GM18511 (cell line): ENCODE data around the gene PSORS1C2.
"Not testable (repeated sequence)": the region's sequence is repeated elsewhere in the genome, so short reads cannot be mapped to it uniquely, and the experiment has no call there.

Experiments
- ATAC-seq: cut with Tn5 transposase; IDR thresholded peaks from one replicate; pipeline ENCODE4 v1.9.1; 2021; ENCODE audit warnings: mild to moderate bottlenecking, moderate library complexity; ENCODE audit not compliant: unreplicated experiment

The PSORS1C2 gene

DNA sequence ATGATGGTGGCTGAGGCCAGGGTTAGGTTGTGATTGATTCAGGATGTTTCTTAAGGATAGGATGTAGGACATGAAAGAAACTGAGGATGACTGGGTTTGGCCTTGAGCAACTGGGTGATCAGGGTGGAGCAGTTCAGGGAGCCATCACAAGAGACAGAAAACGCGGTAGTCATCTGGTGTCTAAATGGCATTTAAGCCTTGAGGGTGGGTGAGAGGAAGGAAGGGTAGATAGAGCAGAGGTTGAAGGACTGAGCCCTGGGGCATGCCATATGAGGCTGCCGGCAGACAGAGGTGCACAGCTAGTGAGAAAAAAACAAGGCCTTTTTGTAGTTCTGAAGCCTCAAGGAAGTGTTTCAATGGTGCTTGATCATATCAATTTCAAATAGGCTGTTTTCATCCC lies 29.7 kb upstream of the PSORS1C2 start:
- no peak for ATAC-seq

DNA sequence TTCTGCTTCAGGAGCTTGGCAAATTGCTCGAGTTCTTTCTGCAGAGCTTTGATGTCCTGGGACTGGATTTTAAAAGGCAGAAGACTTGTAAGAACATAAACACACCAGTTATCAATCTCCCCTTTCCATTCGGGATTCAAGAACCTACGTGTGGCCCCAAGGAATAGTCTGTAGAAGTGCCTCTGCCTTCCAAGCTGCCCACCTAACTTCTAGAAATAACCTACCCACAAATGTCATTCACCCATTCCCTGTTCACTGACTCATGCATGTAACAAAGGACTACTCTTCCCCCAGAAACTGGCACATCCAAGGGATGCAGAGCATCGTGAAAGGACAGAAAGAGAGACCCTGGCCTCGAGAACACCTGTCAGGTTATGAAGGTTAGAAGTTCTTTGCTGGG lies 27.1 kb upstream of the PSORS1C2 start:
- no peak for ATAC-seq

DNA sequence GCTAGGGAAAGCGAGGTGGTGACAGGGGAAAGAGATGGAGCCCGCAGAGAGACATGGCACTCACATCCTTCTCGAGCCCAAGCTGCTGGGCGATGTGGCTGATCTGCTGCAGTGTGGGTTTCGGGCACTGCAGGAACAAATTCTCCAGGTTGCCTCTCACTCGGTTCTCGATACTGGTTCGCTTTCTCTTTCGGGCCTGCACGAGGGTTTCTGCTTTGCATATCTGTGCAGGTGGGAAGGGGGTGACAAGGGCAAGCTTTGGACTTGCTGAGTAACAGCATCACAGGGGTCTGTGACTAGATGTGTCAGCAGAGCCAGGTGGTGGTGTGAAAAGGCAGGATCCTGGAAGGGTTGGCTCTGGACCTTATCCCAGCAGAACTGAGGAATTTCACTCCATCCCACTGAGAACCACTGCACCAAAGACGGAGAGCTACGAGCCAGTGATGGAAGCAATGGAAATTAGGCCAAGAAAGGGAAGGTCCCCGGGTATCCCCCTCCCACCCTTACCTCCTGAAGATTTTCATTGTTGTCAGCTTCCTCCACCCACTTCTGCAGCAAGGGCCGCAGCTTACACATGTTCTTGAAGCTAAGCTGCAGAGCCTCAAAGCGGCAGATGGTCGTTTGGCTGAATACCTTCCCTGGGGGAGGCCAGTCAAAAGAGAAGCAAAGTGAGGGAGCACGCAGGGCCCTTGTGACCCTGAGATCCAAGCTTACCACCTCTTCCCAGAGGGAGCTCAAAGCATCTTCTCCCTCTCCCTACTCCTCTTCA lies 26.4 kb upstream of the PSORS1C2 start:
- ATAC-seq: peak; percentile 91

DNA sequence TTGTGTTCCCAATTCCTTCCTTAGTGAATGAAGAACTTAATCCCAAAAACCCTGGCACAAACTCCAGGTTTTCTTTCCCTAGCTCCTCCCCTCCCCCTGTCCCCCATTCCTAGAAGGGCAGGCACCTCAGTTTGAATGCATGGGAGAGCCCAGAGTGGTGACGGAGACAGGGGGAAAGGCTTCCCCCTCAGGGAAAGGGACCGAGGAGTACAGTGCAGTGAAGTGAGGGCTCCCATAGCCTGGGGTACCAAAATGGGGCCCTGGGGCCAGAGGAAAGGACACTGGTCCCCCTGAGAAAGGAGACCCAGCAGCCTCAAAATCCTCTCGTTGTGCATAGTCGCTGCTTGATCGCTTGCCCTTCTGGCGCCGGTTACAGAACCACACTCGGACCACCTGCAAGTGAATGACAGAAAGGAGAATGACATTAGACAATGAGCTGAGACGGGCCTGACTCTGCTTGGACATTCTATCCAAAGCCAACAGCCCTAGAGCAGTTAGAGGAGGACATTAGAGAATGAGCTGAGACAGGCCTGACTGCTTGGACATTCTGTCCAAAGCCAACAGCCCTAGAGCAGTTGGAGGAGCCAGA lies 25.7 kb upstream of the PSORS1C2 start:
- ATAC-seq: not testable (repeated sequence)

DNA sequence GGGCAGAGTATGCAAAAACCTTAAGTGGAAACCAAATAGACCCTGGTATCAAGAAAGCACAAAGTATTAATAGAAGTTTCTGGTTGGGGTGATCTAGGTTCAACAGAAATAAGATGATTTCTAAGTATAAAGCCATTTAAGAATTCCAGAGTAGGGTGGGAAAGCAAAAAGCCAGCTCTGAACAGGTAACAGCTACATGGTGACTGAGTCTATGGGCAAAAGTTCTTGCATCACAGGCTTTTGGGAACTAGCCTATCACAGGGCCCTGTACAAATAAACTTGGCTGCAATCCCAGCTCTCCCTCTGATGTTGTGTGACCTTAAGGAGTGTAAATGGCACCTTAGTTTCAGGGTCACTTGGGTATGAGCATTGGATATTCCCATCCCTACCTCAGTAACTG lies 25.1 kb upstream of the PSORS1C2 start:
- ATAC-seq: no peak

DNA sequence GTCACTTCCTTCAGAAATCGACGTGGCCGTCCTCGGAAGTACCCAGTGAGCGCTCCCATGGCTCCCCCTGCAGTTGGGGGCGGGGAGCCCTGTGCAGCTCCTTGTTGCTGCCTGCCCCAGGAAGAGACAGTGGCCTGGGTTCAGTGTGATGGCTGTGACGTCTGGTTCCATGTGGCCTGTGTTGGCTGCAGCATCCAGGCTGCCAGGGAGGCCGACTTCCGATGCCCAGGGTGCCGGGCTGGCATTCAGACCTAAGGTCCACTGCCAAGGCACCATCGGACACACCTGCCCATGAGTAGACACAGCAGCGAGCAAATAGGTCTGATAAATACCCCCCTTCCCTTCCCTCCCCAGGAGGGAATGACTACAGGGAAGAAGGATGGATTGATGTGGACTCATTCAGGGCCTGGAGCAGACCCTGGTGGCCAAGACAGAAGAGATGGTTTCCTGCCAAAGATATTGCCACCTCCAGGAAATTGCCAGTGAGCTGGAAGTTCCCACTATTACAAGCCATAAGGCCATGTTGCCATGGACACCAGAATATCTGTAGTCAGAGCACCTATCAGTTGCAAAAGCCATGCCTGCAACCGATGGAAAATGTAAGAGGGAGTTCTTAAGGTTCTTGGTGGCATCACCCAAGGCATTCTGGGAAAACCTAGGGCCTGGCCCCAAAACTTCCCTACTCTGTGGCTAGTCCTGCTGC lies 23.7 kb upstream of the PSORS1C2 start:
- ATAC-seq: no peak

DNA sequence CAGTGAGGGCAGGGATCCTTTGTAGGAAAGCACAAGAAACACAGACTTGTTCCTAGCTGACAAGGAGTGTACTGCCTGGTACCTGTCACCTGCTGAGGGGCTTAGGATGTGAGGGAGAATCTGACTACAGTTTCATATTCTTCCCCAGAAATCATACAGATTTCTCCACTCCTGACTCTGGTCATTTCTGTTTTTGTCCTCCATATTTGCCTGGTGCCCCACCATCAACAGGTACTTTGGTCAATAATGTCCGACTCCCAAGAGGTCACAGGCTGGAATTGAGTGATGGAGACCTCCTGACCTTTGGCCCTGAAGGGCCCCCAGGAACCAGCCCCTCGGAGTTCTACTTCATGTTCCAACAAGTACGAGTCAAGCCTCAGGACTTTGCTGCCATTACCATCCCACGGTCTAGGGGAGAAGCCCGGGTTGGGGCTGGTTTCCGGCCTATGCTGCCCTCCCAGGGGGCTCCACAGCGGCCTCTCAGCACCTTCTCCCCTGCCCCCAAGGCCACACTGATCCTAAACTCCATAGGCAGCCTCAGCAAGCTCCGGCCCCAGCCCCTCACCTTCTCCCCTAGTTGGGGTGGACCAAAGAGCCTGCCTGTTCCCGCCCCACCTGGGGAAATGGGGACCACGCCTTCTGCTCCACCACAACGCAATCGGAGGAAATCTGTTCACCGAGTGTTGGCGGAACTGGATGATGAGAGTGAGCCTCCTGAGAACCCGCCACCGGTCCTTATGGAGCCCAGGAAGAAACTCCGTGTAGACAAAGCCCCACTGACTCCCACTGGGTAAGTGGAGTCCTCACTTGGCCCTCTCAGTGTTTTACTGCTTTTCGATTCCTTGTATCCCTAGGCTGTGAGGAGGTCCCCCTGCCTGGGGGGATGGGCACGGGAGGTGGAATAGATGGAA lies 22.6 kb upstream of the PSORS1C2 start:
- no peak for ATAC-seq

DNA sequence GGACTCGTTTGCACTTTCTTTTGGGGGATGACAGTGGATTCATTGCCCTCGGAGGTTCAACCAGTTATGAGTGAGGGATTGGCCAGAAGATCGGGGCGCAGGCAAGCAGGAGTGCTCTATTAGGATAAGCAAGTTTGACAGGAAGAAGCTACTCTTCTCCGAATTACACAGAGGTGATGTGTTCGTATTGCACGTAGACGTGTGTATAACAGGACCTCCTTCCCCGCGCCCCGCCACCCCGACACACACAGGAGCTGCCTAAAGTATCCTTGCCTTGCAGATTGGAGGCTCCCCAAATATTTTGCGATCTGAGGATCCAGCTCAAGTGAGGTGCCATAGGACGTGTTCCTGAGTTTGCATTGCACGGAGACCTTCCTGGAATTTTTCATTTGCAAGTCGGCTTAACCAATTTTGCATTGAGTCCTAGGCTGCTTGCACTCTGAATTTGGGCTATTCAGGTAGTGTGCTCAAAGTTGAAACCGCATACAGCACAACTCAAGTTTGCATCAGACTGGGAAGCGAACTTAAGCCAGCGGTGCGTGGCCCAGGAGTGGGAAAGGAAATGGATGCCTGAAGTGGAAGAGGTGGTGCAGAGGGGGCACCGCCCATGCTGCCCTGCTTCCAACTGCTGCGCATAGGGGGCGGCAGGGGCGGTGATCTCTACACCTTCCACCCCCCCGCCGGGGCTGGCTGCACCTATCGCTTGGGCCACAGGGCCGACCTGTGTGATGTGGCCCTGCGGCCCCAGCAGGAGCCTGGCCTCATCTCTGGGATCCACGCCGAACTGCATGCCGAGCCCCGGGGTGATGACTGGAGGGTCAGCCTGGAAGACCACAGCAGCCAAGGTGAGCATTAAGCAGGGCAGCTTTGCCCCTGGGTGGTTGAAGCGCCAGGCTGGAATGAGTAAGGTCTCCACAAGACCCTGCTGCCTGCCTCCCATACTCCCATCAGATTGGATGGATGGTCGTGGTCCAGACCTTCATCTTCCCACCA lies 20.3 kb upstream of the PSORS1C2 start:
- no peak for ATAC-seq

DNA sequence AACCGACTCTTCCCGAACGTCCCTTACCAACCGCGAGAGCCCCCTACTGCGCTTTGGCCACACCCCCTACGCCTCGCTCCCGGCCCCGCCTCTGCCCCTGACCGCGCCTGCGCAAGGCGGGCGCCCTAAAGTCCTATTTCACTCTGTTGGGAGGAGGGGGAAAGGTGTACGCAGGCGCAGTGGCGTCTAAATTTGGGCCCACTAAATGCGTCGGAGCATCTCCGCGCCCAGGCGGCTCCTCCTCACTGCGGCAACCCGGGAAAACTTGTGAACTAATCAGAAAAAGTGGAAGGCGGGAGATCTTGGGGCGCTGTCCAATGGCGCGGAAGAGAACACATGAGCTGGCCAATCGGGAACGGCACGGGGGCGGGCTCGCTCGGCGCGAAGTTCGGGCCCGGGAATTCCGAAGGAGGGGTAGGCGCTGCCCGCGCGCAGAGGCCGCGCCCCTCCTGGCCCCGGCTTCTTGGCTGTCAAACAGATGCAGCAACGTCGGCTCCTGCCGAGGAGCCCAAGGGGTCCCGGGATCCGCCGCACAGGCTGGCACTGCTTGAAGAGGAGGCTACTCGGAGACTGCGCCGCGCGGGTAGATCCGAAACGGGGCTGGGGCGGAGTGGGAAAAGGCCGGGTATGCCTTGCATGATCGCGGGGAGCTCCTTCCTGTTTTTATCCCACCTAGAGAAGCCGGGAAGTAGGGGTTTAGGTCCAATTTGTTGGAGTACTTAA lies 19.4 kb upstream of the PSORS1C2 start, which contains the start of gene TCF19:
Gene TCF19 (plus strand): TSS at position 450 of the 723 bp plus-strand sequence. CDS start 881 bp downstream, outside the sequence.
- peak; percentile 90 for ATAC-seq

DNA sequence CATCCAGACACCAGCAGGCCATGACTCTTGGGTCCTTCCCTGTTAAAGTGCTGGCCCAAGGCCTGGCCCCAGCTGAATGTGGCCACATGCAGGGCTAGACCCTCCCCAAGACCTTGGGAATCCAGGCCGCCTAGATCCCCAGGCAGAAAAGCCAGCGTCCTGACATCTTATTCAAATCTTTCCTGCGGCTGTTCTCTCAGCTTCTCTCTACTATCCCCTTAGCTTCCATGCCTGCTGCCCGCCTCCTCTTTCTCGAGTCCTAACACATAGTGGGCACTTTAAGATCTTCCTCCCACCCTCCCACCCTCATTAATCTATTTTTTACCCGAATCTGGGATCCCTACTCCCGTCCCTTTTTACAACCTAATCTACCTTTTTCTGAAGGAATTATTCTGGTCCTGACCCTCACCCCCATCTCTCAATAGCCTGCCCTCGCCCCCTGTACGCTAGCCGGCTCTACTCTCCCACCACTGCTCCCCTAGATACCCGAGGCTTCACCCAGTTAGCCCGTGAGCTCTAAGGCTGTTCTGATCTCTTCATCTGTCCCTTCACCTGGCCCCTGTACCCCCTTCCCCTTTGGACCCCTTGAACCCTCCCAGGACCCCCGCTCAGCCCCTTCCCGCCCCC lies 18.8 kb upstream of the PSORS1C2 start, which contains the start of gene CCHCR1:
Gene CCHCR1 (minus strand): TSS at position 290 of the 627 bp plus-strand sequence. CDS start 202 bp downstream, at position 88.
- peak; percentile 14 for ATAC-seq

DNA sequence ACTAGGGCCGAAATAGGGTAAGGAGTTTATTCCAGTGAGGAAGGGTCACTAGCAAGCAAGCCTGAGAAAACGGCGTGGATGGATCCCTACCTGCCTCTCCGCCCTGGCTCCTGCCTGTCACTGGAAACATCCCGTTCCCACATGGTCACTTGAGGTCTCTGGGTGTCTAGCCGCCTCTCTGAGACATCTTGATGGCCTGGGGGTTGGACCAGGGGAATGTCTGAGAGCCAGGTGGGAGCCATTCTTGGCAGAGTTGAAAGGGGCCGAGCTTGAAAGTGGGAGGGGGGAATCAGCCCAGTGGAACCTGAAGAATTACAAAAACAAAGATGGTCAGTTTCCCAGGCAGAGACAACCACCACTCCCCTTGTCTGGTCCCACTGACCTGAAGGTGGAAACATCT lies 17.8 kb upstream of the PSORS1C2 start:
- no peak for ATAC-seq

DNA sequence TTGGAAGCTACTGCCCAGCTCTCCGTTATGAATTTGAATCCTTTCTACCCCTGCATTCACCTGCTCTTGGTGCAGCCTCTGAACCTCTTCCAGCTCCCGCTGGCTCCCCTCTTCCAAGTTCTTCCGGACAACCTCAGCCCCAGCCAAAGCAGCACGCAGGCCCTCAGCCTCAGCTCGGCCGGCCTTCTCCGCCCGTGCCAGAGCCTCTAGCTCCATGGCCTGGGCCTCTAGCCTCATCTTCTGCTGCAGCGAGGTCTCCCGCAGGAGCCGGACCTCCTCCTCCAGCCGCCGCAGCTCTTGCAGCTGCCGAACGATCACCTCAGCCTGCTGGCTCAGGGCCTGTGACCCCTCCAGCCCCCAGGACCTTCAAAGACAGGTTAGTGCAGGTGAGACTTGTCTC lies 15.6 kb upstream of the PSORS1C2 start:
- no peak for ATAC-seq

DNA sequence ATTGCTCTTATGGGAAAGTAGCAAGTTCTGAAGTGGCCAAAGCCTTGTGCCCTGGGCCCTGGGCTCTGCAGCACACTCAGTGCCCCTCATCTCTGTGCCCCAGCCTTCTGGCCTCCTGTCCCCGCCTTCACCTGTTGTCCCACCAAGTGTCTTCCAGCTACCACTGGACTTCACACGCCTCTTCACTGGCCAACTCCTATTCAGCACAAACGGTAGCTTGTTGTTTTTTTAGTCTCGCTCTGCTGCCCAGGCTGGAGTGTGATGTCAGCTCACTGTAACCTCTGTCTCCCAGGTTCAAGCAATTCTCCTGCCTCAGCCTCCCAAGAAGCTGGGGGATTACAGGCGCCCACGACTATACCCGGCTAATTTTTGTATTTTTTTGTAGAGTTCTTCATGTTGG lies 13.9 kb upstream of the PSORS1C2 start:
- ATAC-seq: no peak

DNA sequence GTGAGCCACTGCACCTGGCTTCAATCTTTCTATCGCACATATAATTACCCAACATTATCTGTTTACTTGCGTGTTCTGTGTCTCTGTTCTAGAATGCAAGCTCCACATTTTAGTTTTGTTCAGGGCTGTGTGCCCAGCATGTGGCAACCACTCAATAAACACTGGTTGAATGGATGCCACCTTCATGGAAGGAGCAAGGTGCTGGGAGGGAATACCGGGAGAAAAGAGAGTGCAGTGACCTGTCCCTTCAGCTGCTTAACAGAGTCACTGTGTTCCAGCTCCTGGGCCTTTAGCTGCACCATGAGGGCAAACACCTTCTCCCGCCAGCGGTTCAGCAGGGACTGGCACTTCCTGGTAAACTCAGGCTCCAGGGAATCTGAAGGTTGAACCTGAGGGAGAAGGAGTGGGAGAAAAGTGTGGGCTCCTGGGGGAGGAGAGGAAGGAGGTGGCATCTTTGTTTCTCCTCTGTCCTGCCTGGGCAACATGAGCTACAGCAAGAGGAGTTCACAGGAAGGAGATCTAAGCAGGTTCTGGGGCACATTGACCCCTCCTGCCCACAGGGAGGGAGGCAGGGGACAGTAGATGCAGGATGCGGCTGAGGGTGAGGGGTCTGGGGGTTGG lies 11.1 kb upstream of the PSORS1C2 start:
- ATAC-seq: no peak

DNA sequence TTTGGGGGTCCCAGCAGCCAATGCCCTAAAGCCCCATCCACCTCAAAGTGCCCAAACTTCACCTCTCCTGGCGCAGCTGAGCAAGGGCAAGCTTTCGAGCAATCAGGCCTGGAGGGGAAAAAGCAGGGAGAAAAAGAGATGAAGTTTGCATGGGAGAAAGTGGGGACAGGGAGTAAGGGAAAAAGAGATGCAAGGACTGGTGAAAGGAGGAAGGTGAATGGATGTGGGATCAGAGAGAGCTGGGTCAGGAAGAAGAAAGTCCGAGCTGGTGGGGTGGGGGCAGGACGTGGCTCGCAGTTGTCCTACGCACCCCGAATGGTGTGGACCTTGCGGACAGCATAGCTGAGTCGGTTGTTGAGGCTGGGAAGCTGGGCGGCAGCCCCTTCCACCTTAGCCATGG lies 6.5 kb upstream of the PSORS1C2 start:
- no peak for ATAC-seq

DNA sequence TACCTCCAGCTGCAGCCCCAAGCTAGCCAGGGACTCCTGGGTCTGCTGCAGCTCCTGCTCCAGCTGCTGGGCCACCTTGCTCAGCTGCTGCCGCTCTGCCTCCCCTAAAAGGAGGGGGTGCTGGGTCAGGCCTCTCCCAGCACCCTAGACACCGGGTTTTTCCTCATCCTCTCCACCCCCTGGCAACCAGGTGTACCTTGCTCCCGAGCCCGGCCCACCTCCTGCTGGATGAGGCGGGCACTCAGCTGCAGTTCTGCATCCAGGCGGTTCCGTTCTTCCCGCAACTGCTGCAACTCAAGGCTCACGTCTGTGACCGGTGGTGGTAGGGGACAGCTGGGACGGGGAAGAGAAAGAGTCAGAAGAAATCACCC lies 6.1 kb upstream of the PSORS1C2 start:
- no peak for ATAC-seq

DNA sequence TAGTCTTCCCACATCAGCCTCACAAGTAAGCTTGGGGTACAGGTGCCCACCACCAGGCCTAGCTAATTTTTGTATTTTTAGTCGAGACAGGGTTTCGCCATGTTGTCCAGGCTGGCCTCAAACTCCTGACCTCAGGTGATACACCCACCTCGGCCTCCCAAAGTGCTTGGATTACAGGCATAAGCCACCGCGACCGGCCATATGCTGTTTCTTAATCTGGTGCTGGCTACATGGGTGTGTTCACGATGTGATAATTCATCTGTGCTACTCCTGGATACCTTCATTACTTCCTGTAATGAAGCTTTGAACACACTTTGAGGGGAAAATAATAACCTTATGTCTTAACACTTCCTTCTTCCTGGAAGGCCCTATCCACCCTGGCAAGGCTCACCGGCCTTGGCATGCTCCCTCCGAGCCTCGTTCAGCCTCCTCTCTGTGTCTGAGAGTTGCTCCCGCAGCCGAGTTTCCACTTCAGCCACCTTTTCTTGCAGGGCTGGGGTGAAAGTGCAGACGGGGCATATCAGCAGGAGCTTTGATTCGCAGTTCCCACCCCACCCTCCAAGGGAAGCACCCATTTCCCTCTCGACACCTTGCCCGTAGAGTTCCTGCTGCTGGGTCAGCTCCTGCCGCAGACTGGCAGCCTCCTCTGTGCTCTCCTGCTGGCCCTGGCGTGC lies 5.6 kb upstream of the PSORS1C2 start:
- ATAC-seq: no peak

DNA sequence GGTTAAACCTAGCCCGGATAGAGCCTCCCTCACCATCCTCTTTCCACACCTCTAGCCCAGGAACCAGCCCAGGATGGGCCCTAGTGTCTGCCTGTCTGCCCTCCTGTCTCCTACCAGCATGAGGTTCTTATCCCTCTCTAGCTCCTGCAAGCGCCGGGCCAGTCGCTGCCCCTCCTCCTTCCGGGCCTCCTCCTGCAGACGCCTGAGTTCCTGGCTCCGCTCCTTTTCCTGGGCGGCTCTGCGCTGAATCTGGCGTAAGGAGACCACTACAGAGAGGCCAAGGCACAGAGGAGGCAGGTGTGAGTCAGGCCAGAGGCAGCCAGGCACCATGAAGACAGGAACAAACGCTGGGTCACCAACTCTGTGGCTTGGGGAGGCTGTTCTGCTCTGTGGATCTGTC lies 4.3 kb upstream of the PSORS1C2 start:
- ATAC-seq: no peak
